Measurements from ENCODE around the gene SNX5. TPM values are rescaled to one million over a fixed set of nuclear protein-coding genes. Genes with fewer than 3 reads are reported as not detected.

SNX5 gene
- total and polyA plus RNA-seq, 2 of the 8 experiments (the other 6 are each of a cell fraction or from before 2014, with no cell fraction given): 155 to 194 TPM

DNA sequence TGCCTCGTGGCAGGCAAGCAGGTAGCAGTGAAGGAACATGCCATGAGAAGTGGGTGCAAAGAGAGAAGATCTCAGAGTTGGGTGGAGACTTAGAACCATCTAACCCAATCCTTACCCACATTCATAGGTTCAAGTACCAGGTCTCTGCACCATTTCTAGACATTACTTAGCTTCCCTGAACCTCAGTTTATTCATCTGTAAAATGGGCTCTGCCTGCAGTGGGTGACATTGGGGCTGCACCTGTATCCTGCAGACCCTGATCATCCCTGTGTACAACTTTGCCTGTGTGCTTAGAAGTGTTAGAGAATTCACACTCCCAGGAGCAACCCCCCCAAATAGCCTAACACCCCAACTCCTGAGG is 42.7 kb downstream of the SNX5 start:
- no peak overlapping the region for H2BK15ac ChIP-seq (ENCODE audit: low read length)
- H2BK120ac ChIP-seq (replicated peaks; ENCODE audit: low read depth, low read length): no peak overlapping the region
- peak; percentile 39; the same call in 1 of the 2 replicates for TF ChIP-seq KDM1A (IDR thresholded peaks at IDR 0.05; ENCODE audit: borderline replicate concordance, low read length)
- TF ChIP-seq SIRT6 (IDR thresholded peaks at IDR 0.05; ENCODE audit: low read length): no peak
- peaks cover 0 to 9% (median 4%) of the 10 kb centered on the region in 4 experiments; a peak in 4 of 7 replicates for H3K4me1 ChIP-seq (replicated peaks in 1 of 4; ENCODE audit: control insufficient read depth in 3 of 4, insufficient read depth in 4 of 4, low read length in 3 of 4)
- H3K9me3 ChIP-seq (ENCODE audit: insufficient read depth in 2 of 2, low read depth in 1 of 2, low read length in 1 of 2): no peaks in the 10 kb centered on the region
- no peak overlapping the region for H2BK5ac ChIP-seq (ENCODE audit: low read depth, low read length)
- no peak overlapping the region for H3K23ac ChIP-seq (ENCODE audit: insufficient read length)
- DNase-seq (ENCODE audit: low read depth in 1 of 2, low spot score in 2 of 2): no peak
- no peak overlapping the region for H4K5ac ChIP-seq (ENCODE audit: insufficient read length, low read depth, low read length)
- H3K18ac ChIP-seq (ENCODE audit: extremely low read depth, low read length): no peak overlapping the region
- no peak overlapping the region for H2AK5ac ChIP-seq (ENCODE audit: low read depth, low read length)
- 93% methylated on average over 1 of the region's 1 CpG; no CpG with 5 or more reads in 1 of the 2 experiments for WGBS, 2 experiments (ENCODE audit: extremely low coverage in 1 of 2, insufficient coverage in 1 of 2, insufficient read length in 1 of 2, insufficient replicate concordance in 2 of 2, low coverage in 1 of 2, low lambda C conversion rate in 2 of 2, missing lambda C conversion rate in 1 of 2)
- ChIA-PET POLR2A (ENCODE audit: partially characterized antibody) (no interaction called here), CTCF (ENCODE audit: partially characterized antibody) (interaction anchor here (1.4 to 1.5 kb wide), 2 partner anchors 8 to 16 kb away, joined by 3 read pairs; no protein-coding TSS in a partner anchor)
- H3K14ac ChIP-seq (ENCODE audit: insufficient read length): no peak overlapping the region
- no peak overlapping the region for H4K8ac ChIP-seq (ENCODE audit: extremely low read depth, insufficient read depth, low read length)
- H3K4me3 ChIP-seq (ENCODE audit: extremely low read depth in 1 of 4, insufficient read depth in 2 of 4, low read depth in 3 of 4, low read length in 4 of 4): no peak overlapping the region
- H3K79me1 ChIP-seq (ENCODE audit: low read depth, low read length): no peaks in the 10 kb centered on the region
- no peak overlapping the region for H3K4ac ChIP-seq (replicated peaks; ENCODE audit: insufficient read length, low read depth, low read length)
- H4K20me1 ChIP-seq (replicated peaks in 1 of 2; ENCODE audit: control insufficient read depth in 1 of 2, insufficient read depth in 2 of 2, low read length in 2 of 2): peaks cover 0 to 2% of the 10 kb centered on the region in 2 experiments
- H3K9ac ChIP-seq (replicated peaks in 1 of 4; ENCODE audit: extremely low read depth in 1 of 4, low read depth in 3 of 4, low read length in 3 of 4): no peak overlapping the region
- no peaks in the 10 kb centered on the region for H3K27me3 ChIP-seq (replicated peaks in 1 of 4; ENCODE audit: control insufficient read depth in 3 of 4, extremely low read depth in 1 of 4, insufficient read depth in 3 of 4, low read length in 3 of 4)
- no peaks in the 10 kb centered on the region for H3K36me3 ChIP-seq (ENCODE audit: control insufficient read depth in 2 of 4, insufficient read depth in 4 of 4, low read length in 3 of 4)
- no peak overlapping the region for H3K27ac ChIP-seq (ENCODE audit: low read depth, low read length)
- H3K79me2 ChIP-seq (ENCODE audit: control insufficient read depth in 1 of 2, insufficient read depth in 2 of 2, low read length in 2 of 2): no peaks in the 10 kb centered on the region
- H3K23me2 ChIP-seq (ENCODE audit: low read depth, low read length): no peaks in the 10 kb centered on the region
- H3K4me2 ChIP-seq (ENCODE audit: insufficient read depth in 1 of 2, low read depth in 2 of 2, low read length in 2 of 2): no peak overlapping the region
- H4K91ac ChIP-seq (replicated peaks; ENCODE audit: insufficient read length, low read length): no peak overlapping the region
- H3K56ac ChIP-seq (replicated peaks; ENCODE audit: insufficient read length, low read depth, low read length): no peak overlapping the region
- no peak for FAIRE-seq
- no peak overlapping the region for H2AFZ ChIP-seq (ENCODE audit: low read length)
- H2BK20ac ChIP-seq (ENCODE audit: low read length): no peak overlapping the region
- no peak overlapping the region for H2BK12ac ChIP-seq (ENCODE audit: low read depth, low read length)
